GM04503 (cell line): ENCODE data around the gene SLC22A5.

Experiments used
- DNase-seq: peaks from one replicate; pipeline ENCODE4 v3.0.0-alpha.2; 2012; ENCODE audit warnings: low read depth

The SLC22A5 gene

DNA sequence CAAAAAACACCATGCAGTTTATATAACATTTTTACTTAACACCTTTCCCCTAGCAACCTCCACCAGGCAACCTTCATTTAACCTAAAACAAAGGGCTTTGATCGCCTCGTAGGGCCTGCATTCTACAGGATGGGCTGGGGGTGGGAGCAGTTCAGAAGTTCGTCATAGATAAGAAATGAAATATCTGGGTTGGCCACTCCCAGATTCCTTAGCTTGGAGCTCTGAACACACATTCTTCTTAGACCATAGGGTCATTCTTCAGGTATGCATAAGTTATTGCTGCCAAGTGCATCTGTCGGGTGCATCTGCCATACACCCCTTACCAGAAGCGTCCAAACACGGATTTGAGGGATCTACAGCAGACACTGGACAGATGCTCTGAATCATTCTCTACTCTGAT is 4.3 kb upstream of the SLC22A5 start:
- no peak for DNase-seq

DNA sequence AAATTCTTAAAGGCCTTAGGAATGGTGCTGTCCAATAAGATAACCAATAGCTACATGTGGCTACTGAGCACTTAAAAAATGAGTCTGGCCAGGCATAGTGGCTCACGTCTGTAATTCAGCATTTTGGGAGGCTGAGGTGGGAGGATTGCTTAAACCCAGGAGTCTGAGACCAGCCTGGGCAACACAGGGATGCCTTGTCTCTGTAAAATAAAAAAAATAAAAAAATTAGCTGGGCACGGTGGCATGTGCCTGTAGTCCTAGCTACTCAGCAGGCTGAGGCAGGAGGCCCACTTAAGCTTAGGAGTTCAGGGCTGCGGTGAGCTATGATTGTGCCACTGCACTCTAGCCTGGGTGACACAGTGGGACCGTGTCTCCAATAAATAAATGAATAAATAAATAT is 1.3 kb upstream of the SLC22A5 start:
- no peak for DNase-seq

DNA sequence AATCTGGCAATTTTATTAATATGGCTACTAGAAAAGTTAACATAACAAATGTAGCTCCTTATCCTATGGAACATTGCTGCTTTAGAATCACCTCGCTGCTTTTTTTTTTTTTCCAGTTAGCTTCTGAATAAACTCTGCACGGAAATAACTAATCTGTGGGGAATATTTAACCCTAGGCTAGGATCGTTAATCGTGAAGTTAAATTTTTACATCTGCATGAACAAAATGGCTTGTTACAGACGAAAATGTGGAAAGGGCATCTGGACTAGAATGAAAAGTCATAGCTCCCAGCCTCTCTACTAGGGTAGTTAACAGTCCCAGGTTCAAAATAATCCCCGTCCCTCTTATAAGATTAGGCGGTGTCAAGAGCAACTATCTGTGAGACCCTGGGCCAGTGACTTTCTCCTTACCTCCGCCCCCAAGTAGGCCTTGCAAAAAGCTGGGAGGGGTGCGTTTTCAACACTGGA is 470 bp upstream of the SLC22A5 start:
- no peak for DNase-seq

DNA sequence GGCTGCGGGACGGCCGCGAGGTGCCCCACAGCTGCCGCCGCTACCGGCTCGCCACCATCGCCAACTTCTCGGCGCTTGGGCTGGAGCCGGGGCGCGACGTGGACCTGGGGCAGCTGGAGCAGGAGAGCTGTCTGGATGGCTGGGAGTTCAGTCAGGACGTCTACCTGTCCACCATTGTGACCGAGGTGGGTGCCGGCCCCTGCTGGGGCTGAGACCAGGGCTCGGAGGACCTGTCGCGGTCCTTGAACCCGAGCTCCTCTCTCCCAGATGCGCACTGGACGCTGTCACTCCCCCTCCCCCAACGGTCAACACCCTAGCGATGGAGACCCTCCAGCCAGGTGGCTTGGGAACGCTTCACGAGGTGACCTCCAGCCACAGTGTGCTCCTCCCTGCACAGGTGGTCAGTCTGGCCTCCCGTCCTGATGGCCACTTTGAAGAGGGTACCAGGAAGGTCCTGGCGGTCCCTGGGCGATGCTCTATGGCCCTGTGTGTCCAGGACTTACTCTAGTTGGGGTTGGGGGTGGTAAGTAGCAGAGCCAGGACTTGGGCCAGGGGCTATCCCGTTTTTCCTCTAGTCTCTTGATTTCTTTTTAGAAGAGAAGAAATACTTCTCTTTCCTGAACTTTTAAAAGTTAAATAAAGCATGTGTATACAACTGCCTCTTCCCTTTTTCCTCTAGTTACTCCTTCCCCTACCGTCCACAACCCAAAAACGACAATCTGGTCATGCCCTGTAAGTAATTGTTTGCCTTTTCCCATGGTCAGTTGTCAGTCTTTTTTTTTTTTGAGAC is 866 bp downstream of the SLC22A5 start:
- DNase-seq: no peak

DNA sequence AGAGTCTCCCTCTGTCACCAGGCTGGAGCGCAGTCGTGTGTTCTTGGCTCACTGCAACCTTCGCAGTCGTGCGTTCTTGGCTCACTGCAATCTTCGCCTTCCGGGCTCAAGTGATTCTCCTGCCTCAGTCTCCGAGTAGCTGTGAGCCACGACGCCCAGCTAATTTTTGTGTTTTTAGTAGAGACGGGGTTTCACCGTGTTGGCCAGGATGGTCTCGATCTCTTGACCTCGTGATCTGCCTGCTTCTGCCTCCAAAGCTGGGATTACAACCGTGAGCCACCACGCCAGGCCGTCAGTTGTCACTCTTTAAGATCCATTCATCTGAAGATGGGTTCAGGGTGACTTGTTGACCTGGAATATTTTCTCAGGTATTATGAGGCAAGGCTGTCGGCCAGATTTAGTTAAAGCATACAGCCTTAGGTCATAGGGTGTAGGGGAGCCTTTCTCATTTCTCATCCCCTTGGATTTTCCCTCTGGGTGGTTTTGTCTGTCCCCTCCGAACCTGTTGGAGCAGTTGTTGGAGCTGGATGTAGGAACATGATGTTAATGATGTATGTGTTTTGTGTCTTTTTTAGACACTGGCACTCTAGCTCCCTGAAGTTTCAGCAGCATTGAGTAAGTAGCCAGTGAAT is 1.6 kb downstream of the SLC22A5 start:
- no peak for DNase-seq

DNA sequence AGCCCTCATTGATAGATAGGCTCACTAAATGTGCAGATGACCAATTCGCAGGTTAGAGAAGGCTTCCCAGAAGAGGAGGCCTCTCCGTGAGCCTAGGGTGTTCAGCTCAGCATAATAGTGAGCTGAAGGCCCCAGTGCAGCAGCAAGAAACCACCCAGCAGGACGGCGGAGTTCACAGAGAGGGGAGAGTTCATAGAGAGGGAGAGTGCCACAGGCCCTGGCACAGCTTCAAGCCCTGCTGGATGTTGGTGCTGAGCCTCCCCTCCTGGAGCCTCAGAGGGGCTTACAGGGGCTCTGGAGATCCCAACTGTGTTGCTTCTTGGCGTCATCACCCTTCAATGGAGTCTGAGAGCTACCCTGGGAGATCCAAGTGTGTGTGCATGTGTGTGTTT is 2.1 kb downstream of the SLC22A5 start:
- DNase-seq: no peak

DNA sequence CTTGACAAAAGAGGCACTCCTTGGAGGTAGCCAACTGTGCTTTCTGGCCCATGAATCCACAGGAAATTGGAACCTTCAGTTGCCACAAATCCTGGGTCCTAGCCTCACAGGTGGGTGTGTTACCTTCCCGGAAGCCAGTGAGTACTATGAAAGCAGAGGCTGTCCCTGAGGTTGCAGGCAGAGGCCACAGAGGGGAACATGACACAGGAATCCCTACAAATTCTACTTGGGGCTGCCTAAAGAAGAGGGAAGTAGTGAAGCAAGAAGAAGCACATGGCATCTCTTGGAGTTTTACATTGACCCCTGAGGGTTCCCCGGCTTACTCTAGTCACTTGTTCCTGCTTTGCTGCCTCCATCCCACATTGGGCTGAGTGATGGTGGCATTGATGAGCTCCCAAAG is 2.6 kb downstream of the SLC22A5 start:
- no peak for DNase-seq

DNA sequence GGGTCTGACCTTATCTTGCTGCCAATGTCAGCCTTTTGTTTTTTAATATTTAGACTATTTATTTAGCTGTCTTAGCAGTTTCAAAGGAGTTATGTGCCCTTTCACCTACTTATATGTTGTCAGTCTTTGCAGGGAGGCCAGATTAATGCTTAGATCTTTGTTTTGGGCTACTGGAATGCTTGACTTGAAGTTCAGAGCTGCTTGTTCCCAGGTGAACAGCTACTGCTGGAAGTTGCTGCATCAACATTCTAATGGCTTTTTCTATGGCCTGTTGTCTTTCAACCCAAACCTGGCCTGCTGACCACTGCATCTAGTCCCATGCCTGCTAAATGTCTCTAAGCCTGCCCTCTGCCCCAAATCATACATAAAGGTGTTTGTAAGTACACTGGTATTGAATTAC is 3.0 kb downstream of the SLC22A5 start:
- no peak for DNase-seq

DNA sequence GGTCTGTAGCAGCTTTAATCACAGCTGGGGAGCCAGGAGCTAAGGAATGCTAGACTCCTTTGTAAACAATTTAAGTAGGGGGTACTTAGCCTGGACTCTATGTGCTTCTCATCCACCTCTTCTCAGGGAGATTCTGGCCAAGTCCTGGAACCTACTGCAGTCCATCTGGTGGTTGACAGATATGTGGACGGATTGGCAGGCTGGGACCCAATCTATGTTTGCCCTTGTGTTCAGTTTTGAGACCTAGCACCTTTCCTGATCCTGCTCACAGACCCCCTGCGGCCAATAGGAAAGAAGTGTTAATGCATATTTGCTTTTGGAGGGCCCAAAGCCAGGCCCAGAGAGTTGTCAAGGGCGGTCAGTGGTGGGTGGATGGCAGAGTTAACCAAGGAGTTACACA is 6.4 kb downstream of the SLC22A5 start:
- no peak for DNase-seq

DNA sequence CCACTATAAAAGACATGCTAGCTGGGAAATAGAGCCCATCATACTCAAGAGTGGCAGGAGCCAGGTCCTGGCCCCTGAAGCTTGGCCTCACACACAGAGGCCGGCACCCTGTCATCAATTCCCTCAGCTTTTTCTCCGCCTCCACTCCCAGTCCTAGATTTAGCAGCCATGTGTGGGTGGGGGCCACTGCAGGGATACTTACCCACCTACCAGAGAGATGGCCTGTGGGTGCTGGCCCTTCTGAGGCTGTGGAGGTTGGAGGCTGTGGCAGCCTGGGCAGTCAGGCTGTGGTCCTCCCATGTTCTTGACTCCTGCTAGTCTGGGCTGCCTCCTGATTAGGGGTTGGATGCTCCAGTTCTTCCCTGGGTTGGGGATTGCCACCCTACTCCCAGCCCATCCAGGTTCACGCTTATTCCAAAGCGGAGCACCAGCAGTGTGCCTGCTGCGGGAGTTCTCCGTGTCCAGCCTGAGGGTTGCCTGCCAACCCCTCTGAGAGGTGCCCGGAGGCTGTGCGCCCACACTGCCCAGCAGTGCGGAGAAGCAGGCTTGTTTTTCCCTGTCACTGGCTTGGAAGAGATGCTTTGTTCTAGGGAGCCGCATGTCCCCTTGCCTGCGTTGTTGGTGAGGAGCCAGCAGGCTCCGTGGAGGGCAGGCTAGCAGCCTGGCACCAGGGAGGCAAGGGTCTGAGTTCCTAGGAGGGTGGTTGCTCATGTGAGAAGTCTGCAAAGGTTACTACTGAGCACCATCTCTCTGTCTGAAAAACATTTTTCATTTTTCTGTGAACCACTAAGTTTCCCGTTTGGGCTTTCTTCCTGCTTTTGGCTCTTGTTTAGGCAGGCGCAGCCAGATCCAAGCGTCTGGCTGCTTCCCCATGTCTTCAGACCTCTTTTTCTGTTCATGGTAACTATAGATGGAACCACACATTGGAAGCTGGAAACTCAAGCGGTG is 7.5 kb downstream of the SLC22A5 start:
- no peak for DNase-seq

DNA sequence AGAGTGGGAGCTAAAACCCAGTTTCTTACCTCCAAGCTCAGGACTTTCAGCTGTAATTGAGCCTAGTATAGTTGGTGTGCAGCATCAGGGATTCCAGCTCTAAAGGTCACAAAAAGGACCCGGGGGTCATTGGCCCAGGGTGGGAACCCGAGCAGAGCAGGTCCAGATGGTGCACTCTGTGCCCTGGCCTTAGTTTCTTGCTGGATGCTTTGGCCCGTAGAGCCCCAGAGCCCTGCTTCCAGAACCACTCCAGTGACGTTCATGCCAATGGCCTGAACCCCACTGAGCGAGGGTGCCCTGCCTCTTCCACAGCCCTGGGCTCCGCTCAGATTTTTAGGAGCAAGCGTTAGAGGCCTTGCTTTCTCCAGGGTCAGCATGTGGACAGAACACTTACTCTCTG is 8.2 kb downstream of the SLC22A5 start:
- DNase-seq: no peak

DNA sequence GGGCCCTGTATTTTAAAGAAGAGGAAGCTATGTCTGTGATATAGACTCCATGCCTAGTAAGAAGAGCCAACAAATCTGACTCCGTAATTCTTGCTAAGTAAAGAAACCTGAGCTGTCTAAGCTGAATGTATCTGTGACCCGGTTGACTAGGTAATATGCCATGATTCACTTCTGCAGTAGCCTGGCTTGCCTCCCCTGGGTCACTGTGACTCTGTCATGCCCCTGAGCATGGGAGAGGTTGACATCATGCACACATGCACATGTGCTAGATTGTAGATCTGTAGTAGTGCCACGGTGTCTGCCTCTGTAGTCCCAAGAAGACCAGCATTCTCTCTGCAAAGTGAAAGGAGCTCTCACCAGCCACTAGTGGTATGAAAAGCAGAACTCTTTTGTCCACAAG is 9.1 kb downstream of the SLC22A5 start:
- DNase-seq: no peak

DNA sequence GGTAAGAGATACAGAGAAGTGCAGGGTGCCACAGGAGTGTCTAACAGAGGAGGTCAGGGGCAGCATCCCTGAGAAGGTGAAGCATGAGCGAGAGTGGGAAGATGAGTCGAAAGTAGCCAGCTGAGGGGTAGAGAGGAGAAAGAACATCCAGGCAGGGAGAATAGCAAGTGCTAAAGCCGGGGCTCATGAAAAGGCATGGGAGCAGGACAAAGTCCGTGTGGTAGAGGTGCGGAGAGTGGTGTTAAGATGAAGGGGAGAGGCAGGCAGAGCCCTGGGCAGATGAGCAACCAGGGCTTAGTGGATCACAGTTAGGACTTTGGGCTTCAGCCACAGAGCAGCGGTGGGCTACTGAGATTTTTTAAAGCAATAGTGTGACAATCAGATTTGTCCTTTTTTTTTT is 10.5 kb downstream of the SLC22A5 start:
- no peak for DNase-seq

DNA sequence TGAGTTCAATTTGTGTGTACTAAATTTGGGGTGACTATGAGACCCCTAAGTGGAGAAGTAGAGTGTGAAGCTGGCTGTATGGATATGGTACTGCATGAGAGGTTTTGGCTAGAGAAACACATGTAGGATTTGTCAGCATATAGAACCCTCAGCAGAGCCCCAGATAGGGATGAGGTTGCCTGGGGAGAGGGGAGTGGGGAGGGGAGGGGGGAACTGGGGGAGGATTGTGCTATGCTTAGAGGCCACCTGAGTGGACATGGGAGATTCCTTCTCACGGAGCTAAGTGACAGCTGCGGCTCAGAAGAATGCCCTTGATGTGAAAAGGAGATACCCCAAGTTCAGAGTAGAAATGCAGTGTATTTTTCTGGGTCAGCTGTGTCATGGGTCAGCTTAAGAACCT is 11.2 kb downstream of the SLC22A5 start:
- DNase-seq: no peak

DNA sequence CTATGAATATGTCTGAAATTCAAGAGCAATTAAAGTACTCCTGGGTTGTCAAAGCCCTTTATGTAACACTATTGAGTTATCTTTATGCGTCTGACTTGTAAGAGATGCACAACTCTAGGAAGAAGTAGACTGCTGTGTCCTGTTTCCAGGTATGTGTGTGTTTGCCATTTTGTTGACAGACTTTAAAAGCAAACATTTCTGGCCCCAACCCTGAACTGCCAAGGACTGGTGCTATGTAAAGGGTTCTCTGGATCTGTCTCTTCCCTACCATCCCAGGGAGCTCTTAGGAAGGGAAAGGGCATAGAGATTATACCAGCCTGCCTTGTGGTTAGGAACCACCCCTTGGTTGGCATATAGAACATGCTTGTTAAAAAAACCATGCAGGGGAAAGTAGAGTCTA is 12.1 kb downstream of the SLC22A5 start:
- DNase-seq: no peak

DNA sequence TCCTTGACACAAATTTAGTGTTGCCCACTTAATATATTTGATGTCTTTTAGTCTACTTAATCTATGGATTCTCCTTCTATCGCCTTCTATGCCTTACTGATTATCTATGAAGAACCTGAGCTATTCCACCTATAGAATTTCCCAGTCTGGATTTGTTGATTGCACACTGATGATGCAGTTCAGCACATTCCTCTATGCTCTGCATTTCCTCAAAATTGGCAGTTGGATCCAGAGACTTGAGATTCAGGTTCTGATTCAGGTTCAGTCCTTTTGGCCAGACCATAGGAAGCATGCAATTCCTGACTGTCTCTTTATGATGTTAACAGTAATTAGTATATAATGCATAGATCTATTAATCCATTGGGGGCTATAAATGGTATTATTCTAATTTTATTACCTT is 13.8 kb downstream of the SLC22A5 start:
- no peak for DNase-seq

DNA sequence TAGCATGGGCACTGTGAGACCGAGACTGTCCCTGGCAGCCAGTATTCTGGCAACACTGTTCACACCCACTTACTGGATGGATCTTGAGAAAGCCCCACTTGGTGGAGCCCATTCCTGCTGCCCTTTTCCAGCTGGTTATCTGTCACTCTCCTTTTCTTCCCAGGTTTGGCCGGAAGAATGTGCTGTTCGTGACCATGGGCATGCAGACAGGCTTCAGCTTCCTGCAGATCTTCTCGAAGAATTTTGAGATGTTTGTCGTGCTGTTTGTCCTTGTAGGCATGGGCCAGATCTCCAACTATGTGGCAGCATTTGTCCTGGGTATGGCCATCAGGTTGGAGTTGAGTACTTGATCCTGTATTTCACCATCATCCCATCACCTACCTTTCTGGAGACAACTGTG is 14.5 kb downstream of the SLC22A5 start:
- DNase-seq: no peak

DNA sequence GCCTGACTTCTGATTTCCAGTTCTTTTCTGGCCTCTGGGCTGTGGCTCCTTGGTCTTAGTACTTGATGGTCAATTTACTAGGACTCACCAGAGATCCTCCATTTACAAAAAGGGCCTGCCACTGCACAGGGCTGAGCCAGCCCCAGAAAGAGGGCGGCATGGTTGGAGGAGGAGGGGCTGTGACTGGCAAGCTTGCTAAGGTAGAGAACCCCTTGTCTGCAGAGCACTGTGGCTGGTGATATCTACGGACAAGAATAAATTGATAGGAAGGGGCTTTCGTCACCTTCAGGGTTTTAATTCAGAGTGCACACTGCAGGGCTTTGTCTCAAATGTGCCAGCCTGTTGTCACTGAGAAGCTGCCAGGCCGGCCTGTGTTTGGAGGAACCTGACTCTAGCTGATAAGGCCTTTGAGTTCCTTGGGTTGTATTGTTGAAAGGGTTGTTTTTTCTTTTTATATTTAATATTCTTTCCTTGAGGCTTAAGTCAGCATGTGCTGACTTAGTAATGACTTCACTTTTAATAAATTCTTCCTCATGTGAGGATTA is 15.1 kb downstream of the SLC22A5 start:
- no peak for DNase-seq

DNA sequence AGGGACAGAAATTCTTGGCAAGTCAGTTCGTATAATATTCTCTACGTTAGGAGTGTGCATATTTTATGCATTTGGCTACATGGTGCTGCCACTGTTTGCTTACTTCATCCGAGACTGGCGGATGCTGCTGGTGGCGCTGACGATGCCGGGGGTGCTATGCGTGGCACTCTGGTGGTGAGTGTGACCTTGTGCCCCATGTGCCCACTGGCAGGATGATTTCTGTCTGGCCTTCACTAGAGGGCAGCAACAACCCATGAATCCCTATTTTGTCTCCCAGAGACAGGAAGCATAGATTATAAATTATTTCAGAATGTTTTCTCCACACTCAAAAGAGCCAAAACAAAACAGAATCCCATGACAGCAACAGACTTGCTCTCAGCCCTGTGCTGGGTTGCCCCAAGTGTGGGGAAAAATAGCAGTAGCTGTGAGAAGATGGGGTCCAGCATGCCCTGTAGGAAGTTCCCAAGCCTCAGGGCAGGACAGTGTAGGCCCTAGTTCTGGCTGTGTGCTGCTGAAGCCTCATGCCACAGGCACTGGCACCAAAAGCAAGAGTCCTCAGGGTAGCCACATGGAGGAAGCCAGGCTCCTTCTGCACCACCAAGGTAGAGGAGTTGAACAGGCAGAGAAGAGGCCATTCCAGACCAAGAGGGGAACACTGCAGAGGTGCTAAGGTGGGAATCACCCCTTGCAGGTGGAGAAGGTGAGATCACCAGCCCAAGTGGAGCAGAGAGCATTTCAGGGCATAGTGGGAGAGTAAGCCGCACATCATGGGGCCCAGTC is 16.0 kb downstream of the SLC22A5 start:
- DNase-seq: no peak

DNA sequence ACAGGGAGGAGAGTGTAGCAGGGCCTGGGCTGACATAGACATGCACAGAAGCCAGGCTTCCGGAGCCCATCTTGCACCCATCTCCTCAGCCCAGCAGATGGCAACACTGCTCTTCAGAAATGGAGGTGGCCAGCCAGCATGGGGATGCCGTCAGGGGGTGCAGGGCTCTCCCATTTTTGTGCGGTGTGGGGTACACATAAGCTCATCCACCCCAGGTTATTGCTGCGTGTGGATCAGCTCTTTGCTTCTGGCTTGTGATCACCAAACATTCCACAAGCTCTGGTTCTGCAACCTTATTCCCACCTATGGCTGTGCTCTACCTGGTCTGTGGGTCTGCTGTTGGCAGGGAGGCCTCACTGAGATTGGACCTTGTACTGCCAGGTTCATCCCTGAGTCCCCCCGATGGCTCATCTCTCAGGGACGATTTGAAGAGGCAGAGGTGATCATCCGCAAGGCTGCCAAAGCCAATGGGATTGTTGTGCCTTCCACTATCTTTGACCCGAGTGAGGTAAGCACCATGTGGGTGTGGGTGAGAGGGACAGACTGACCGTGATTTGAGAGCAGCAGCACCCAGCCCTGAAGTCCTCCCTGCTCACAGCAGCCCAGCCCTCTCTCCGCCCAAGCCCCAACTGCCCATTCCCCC is 17.3 kb downstream of the SLC22A5 start:
- no peak for DNase-seq

DNA sequence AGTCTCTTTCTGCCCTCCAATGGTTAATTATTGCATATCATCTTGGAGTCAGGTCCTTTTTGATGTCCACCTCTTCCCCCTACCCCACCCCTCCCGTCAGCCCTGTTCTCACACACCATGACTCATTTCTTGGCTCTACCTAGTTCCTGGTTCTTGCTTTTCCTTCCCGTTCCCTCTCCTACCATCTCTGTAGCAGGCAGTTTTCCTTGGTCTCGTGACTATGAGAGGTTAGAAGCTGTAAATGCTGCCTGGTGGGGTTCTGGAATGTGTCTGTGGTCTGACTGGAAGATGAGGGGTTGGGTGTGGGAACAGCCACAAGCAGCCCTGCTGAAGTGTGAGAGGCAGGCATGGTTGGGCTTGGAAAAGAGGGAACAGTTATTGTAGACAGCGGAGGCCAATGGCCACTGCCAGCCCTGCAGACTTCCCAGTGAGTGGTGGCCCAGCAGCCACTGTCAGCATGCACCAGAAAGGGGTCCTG is 18.2 kb downstream of the SLC22A5 start:
- peak; percentile 99 for DNase-seq
